Spleen (tissue), 7 donors: Measurements from ENCODE around the gene OS9.

Experiments used
- POLR2A ChIP-seq, 3 donors: fragments of 450-650 bp; IDR thresholded peaks; one replicate each; pipeline ENCODE4 v1.5.1; 2017; ENCODE audit warnings: antibody characterized with exemption in 3 of 3, mild to moderate bottlenecking in 1 of 3
- POLR2AphosphoS5 ChIP-seq, 3 donors: sonication (generic); formaldehyde crosslinking; IDR thresholded peaks; one replicate each; pipeline ENCODE4 v1.5.1; 2017; ENCODE audit warnings: antibody characterized with exemption in 3 of 3
- TF ChIP-seq, protein P1 (sequence below), 11 experiments: fragments of 200-600 bp in 7 of 11; fragments of 450-650 bp in 4 of 11; sonication (generic) in 4 of 11; IDR thresholded peaks in 8 of 11; conservative IDR thresholded peaks in 3 of 11; 1 replicate in 7 of 11; 2 replicates in 4 of 11; pipeline versions ENCODE4 v1.4.0 to v1.8.0; 2016 to 2021; ENCODE audit warnings: antibody characterized with exemption in 11 of 11, inconsistent platforms in 4 of 11, mild to moderate bottlenecking in 1 of 11
- donor health status: DM: no; HTN: no; CAD: no; lungs with moderate emphysema.
- donor health status: DM: no; HTN: no; CAD: no.
- donor health status: DM: no; HTN: no; CAD: no.

GRCh38 chr12:57687862-57688261, 6.1 kb upstream of the OS9 start:
- TF ChIP-seq, protein P1, sequence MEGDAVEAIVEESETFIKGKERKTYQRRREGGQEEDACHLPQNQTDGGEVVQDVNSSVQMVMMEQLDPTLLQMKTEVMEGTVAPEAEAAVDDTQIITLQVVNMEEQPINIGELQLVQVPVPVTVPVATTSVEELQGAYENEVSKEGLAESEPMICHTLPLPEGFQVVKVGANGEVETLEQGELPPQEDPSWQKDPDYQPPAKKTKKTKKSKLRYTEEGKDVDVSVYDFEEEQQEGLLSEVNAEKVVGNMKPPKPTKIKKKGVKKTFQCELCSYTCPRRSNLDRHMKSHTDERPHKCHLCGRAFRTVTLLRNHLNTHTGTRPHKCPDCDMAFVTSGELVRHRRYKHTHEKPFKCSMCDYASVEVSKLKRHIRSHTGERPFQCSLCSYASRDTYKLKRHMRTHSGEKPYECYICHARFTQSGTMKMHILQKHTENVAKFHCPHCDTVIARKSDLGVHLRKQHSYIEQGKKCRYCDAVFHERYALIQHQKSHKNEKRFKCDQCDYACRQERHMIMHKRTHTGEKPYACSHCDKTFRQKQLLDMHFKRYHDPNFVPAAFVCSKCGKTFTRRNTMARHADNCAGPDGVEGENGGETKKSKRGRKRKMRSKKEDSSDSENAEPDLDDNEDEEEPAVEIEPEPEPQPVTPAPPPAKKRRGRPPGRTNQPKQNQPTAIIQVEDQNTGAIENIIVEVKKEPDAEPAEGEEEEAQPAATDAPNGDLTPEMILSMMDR (IDR thresholded peaks at IDR 0.05 in 8 of 11, conservative IDR thresholded peaks at IDR 0.05 in 3 of 11) = no peak
- TF ChIP-seq POLR2A (IDR thresholded peaks at IDR 0.05) = no peak
- TF ChIP-seq POLR2AphosphoS5 (IDR thresholded peaks at IDR 0.05) = no peak
